ENCODE results near the gene NT5E. TPM values are rescaled to one million over a fixed set of nuclear protein-coding genes. Genes with fewer than 3 reads are reported as not detected.

Gene NT5E
- total RNA-seq, 1 experiment from 2014 or later = 0.81 TPM

DNA sequence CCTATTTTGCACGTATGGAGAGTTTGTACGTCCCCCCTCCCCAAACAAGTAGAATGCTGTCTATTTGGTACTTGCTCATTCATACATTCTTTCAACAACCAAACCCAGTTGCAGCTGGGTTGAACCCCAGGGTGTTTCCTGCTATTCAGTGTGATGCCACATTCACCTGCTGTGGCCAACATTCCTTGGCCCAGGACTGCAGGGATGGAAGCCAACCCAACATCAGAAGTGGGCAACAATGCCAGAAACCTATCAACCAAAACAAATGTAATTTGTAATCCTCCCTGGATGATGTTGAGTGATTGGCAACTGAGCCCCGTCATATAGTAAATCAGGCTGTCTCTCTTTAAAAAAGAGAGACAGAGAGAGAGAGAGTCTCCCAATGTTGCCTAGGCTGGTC is 8.9 kb downstream of the NT5E start:
- no peak overlapping the region; the same call in 1 of the 2 replicates for H3K27ac Mint-ChIP-seq
- TF ChIP-seq ZNF317 (CRISPR knock-in tag; IDR thresholded peaks at IDR 0.05; ENCODE audit: borderline replicate concordance, low read depth) = no peak
- TF ChIP-seq SP1 (CRISPR knock-in tag; conservative IDR thresholded peaks at IDR 0.05) = no peak
- TF ChIP-seq ZNF671 (CRISPR knock-in tag; IDR thresholded peaks at IDR 0.05) = no peak
- TF ChIP-seq ZNF416 (CRISPR knock-in tag; IDR thresholded peaks at IDR 0.05) = no peak
- no peak for TF ChIP-seq ZNF232 (CRISPR knock-in tag; IDR thresholded peaks at IDR 0.05)
- no peak for TF ChIP-seq ELF4 (CRISPR knock-in tag; IDR thresholded peaks at IDR 0.05; ENCODE audit: low read depth)
- TF ChIP-seq TP53 (CRISPR knock-in tag; IDR thresholded peaks at IDR 0.05) = no peak
- no peak for TF ChIP-seq NR2C2 (CRISPR knock-in tag; IDR thresholded peaks at IDR 0.05)
- TF ChIP-seq, protein P1, sequence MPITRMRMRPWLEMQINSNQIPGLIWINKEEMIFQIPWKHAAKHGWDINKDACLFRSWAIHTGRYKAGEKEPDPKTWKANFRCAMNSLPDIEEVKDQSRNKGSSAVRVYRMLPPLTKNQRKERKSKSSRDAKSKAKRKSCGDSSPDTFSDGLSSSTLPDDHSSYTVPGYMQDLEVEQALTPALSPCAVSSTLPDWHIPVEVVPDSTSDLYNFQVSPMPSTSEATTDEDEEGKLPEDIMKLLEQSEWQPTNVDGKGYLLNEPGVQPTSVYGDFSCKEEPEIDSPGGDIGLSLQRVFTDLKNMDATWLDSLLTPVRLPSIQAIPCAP (CRISPR knock-in tag; IDR thresholded peaks at IDR 0.05) = no peak
- TF ChIP-seq, protein P2, sequence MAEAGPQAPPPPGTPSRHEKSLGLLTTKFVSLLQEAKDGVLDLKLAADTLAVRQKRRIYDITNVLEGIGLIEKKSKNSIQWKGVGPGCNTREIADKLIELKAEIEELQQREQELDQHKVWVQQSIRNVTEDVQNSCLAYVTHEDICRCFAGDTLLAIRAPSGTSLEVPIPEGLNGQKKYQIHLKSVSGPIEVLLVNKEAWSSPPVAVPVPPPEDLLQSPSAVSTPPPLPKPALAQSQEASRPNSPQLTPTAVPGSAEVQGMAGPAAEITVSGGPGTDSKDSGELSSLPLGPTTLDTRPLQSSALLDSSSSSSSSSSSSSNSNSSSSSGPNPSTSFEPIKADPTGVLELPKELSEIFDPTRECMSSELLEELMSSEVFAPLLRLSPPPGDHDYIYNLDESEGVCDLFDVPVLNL (CRISPR knock-in tag; IDR thresholded peaks at IDR 0.05; ENCODE audit: borderline replicate concordance, low read depth) = no peak
- TF ChIP-seq, protein P3, sequence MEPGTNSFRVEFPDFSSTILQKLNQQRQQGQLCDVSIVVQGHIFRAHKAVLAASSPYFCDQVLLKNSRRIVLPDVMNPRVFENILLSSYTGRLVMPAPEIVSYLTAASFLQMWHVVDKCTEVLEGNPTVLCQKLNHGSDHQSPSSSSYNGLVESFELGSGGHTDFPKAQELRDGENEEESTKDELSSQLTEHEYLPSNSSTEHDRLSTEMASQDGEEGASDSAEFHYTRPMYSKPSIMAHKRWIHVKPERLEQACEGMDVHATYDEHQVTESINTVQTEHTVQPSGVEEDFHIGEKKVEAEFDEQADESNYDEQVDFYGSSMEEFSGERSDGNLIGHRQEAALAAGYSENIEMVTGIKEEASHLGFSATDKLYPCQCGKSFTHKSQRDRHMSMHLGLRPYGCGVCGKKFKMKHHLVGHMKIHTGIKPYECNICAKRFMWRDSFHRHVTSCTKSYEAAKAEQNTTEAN (CRISPR knock-in tag; IDR thresholded peaks at IDR 0.05) = no peak
- H3K36me3 Mint-ChIP-seq = no peaks in the 10 kb centered on the region
- POLR2A ChIA-PET = interaction anchor here (1.8 kb wide), 1 partner anchor 9 kb away, joined by 4 read pairs; the partner anchor contains the start of gene NT5E
- no peaks in the 10 kb centered on the region for H3K9me3 Mint-ChIP-seq
- DNase-seq (ENCODE audit: low spot score) (no peak), ATAC-seq (peak; percentile 64)
- H3K4me1 Mint-ChIP-seq = peaks cover 30% of the 10 kb centered on the region
- CTCF ChIA-PET = interaction anchor here (0.7 to 3.4 kb wide), 2 partner anchors 9 to 24 kb away, joined by 3 to 19 read pairs; partner anchors contain the start of gene NT5E
- H3K4me3 Mint-ChIP-seq = no peak overlapping the region
- peaks cover 12% of the 10 kb centered on the region for H3K27me3 Mint-ChIP-seq (ENCODE audit: low read depth)

DNA sequence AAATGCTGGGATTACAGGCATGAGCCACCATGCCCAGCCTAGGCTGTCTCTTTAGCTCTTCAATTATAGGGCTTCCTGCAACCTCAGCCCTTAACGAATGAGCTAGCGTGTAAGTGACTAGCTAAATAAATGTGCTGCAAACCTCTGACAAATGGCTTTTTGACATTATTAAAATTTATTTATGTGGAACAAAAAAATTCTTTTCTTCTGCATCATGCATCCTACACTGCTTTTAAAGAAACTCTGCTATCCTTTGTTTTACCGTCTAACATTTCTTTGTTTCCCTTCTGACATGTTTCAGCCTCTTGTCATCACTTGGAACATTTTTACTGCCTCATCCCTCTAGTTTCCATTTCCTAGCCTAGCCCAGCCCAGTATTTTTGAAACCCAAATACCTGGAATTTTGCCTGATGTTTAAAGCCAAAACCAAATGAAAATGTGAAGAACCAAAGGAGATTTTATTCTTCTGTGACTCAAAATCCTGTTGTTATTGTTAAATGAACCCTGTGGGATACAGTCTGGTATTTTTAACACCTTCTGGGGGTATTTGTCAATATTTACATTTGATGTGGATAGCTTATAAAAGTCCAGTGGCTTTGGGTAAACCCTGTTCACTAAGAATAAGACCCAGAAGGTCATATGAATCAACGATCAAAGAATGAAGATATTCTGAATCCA is 9.5 kb downstream of the NT5E start:
- ChIA-PET POLR2A (interaction anchor here (0.5 to 1.8 kb wide), 2 partner anchors 10 to 57 kb away, joined by 4 to 5 read pairs; partner anchors contain the start of gene NT5E), CTCF (interaction anchor here (3.4 kb wide), 1 partner anchor 23 kb away, joined by 19 read pairs; no protein-coding TSS in a partner anchor)
- TF ChIP-seq NR3C1 (CRISPR knock-in tag; conservative IDR thresholded peaks at IDR 0.05; ENCODE audit: low read depth) = no peak
- TF ChIP-seq, protein P4, sequence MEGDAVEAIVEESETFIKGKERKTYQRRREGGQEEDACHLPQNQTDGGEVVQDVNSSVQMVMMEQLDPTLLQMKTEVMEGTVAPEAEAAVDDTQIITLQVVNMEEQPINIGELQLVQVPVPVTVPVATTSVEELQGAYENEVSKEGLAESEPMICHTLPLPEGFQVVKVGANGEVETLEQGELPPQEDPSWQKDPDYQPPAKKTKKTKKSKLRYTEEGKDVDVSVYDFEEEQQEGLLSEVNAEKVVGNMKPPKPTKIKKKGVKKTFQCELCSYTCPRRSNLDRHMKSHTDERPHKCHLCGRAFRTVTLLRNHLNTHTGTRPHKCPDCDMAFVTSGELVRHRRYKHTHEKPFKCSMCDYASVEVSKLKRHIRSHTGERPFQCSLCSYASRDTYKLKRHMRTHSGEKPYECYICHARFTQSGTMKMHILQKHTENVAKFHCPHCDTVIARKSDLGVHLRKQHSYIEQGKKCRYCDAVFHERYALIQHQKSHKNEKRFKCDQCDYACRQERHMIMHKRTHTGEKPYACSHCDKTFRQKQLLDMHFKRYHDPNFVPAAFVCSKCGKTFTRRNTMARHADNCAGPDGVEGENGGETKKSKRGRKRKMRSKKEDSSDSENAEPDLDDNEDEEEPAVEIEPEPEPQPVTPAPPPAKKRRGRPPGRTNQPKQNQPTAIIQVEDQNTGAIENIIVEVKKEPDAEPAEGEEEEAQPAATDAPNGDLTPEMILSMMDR (IDR thresholded peaks at IDR 0.05) = no peak
- TF ChIP-seq ZNF416 (CRISPR knock-in tag; IDR thresholded peaks at IDR 0.05) = no peak
- TF ChIP-seq, protein P5, sequence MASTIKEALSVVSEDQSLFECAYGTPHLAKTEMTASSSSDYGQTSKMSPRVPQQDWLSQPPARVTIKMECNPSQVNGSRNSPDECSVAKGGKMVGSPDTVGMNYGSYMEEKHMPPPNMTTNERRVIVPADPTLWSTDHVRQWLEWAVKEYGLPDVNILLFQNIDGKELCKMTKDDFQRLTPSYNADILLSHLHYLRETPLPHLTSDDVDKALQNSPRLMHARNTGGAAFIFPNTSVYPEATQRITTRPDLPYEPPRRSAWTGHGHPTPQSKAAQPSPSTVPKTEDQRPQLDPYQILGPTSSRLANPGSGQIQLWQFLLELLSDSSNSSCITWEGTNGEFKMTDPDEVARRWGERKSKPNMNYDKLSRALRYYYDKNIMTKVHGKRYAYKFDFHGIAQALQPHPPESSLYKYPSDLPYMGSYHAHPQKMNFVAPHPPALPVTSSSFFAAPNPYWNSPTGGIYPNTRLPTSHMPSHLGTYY (CRISPR knock-in tag; IDR thresholded peaks at IDR 0.05) = no peak
- TF ChIP-seq PRRX2 (CRISPR knock-in tag; IDR thresholded peaks at IDR 0.05) = no peak
- no peak for TF ChIP-seq ESRRA (CRISPR knock-in tag; IDR thresholded peaks at IDR 0.05; ENCODE audit: borderline replicate concordance)
- TF ChIP-seq TCF7 (CRISPR knock-in tag; IDR thresholded peaks at IDR 0.05; ENCODE audit: low read depth) = no peak
- no peak for TF ChIP-seq RORB (CRISPR knock-in tag; IDR thresholded peaks at IDR 0.05)
- TF ChIP-seq FOXJ3 (CRISPR knock-in tag; IDR thresholded peaks at IDR 0.05; ENCODE audit: borderline replicate concordance) = no peak
- H3K4me3 Mint-ChIP-seq = no peak overlapping the region
- peak; percentile 9; the same call in 1 of the 2 replicates for ATAC-seq
- H3K36me3 Mint-ChIP-seq = no peaks in the 10 kb centered on the region
- no peaks in the 10 kb centered on the region for H3K9me3 Mint-ChIP-seq
- peaks cover 6% of the 10 kb centered on the region; the same call in 1 of the 2 replicates for H3K27me3 Mint-ChIP-seq (ENCODE audit: low read depth)
- 0 out of 2 replicates have a peak overlapping the region, but pooled peaks have one; percentile 13 for H3K27ac Mint-ChIP-seq
- H3K4me1 Mint-ChIP-seq = peaks cover 30% of the 10 kb centered on the region
- DNase-seq (ENCODE audit: low spot score) = no peak

All from WTC11 (cell line).